Astrocyte of the cerebellum (primary cell): ENCODE results near the gene TMEM63A.

Source experiments
- DNase-seq: peaks from one replicate; pipeline ENCODE4 v3.0.0-alpha.2; 2011; ENCODE audit warnings: low read depth
- H3K4me3 ChIP-seq: 2 replicates; pipeline ENCODE4 v1.5.1; 2011; ENCODE audit warnings: mild to moderate bottlenecking, low read depth, low read length, moderate library complexity
- in situ Hi-C: cut with HindIII; loops from 2 replicates; pipeline ENCODE4 v1.10.0; 2017; ENCODE audit warnings: low sequenced_read_pairs
- TF ChIP-seq, protein P1 (sequence below): IDR thresholded peaks from 2 replicates; pipeline ENCODE4 v1.5.1; 2012; ENCODE audit warnings: low read length, low read depth, moderate library complexity, mild to moderate bottlenecking; ENCODE audit errors: missing control alignments

The TMEM63A gene

GRCh38 chr1:225876900-225877510 lies 5.2 kb downstream of the TMEM63A start:
- TF ChIP-seq, protein P1, sequence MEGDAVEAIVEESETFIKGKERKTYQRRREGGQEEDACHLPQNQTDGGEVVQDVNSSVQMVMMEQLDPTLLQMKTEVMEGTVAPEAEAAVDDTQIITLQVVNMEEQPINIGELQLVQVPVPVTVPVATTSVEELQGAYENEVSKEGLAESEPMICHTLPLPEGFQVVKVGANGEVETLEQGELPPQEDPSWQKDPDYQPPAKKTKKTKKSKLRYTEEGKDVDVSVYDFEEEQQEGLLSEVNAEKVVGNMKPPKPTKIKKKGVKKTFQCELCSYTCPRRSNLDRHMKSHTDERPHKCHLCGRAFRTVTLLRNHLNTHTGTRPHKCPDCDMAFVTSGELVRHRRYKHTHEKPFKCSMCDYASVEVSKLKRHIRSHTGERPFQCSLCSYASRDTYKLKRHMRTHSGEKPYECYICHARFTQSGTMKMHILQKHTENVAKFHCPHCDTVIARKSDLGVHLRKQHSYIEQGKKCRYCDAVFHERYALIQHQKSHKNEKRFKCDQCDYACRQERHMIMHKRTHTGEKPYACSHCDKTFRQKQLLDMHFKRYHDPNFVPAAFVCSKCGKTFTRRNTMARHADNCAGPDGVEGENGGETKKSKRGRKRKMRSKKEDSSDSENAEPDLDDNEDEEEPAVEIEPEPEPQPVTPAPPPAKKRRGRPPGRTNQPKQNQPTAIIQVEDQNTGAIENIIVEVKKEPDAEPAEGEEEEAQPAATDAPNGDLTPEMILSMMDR: no peak
- in situ Hi-C loops: no loop called here
- DNase-seq: no peak
- H3K4me3 ChIP-seq: no peak overlapping the region

GRCh38 chr1:225875044-225875815 lies 7.0 kb downstream of the TMEM63A start:
- no peak overlapping the region for H3K4me3 ChIP-seq
- in situ Hi-C loops: no loop called here
- TF ChIP-seq, protein P1: no peak
- no peak for DNase-seq

DNA sequence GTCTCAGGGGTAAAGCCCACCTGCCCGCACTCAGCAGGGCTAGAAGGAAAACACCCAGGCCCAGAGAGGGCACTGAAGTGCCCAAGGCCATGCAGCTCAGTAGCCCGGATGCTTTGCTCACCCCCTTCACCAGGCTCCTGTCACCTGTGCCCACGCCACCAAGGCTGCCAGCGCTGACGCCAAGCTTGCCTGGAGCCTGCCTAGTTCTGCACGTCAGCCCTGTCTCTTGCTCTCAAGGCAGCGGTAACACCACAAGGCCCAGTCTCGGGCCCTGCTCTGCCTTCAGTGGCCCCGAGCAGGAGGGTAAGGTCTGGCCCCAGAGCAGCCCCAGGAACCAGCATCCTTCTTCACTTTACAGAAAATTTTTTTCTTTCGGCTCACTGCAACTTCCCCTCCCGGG lies 7.7 kb downstream of the TMEM63A start:
- DNase-seq: no peak
- TF ChIP-seq, protein P1: no peak
- H3K4me3 ChIP-seq: no peak overlapping the region
- in situ Hi-C loops: no loop called here

- TF ChIP-seq, protein P1: no peak
- in situ Hi-C loops: no loop called here
- H3K4me3 ChIP-seq: no peak overlapping the region
- no peak for DNase-seq
Observed at GRCh38 chr1:225873281-225873850, 8.8 kb downstream of the TMEM63A start.

DNA sequence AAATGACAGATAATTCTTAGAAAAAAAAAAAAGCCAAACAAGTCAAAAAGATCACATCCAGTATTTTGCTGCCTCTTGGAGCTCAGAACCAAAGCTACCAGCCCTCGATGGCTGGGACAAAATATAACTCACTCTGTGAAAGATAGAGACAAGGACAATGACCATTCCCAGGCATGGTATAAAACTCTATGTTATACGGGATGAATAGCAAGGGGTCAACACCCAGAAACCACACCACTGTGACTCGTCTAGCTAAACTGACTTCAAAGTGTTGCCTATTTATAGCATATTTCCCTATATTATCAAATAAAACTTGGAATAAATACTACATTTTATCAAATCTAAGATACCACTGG lies 10.1 kb downstream of the TMEM63A start:
- no peak overlapping the region for H3K4me3 ChIP-seq
- in situ Hi-C loops: no loop called here
- DNase-seq: no peak
- TF ChIP-seq, protein P1: no peak

DNA sequence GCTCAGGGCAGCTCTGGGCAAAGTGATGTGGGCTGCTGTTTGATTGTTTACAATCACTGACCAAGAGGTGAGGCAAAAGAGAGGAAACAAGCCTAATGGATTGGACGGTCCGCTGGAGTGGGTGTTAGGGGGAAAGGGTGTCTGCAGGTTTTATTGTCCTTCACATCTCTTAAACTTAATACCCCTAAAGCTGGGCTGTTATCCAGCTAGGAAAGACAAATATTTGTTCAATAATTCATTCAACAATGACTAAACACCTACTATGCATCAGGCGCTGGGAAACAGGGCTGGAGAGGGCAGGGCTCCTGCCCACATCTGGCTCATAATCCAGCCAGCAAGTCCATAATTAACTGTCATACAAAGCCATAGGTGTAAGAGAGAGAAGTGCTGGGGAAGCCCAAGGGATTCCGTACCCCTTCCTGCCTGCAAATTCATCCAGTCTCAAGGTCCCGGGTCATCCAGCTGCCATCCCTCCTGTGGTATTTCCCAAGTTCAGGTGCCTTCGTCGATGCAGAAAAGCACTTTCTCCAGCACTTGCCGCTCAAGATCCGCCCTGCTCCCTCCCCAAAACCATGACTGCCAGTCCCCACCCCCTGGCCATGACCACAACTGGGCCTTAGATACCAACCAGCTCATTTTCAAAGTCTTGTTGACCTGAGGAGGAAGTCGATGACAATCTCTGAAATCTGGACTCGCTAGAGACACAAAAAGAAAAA lies 10.7 kb downstream of the TMEM63A start:
- H3K4me3 ChIP-seq: no peak overlapping the region
- no peak for DNase-seq
- in situ Hi-C loops: no loop called here
- TF ChIP-seq, protein P1: no peak
